ENCODE data around the gene EEFSEC. TPM values are rescaled to one million over a fixed set of nuclear protein-coding genes. Genes with fewer than 3 reads are reported as not detected.

The EEFSEC gene
- total RNA-seq, 1 donor from 2014 or later = 0.92 TPM

DNA sequence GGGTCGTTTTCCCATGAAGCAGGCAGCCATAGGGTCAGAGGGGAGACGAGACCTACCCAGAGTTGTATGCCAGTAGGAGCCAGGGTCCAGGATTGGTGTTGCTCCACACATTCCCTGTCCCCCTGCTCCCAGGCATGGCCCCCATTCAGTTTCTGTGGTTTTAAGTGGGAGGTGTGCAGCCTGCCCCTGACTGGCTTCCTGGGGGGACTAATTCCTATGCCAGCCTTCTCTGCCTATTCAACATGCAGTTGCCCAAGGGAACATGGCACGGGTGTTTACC, 126.3 kb downstream of the EEFSEC start:
- H3K4me1 Mint-ChIP-seq = peaks cover 74% of the 10 kb centered on the region

DNA sequence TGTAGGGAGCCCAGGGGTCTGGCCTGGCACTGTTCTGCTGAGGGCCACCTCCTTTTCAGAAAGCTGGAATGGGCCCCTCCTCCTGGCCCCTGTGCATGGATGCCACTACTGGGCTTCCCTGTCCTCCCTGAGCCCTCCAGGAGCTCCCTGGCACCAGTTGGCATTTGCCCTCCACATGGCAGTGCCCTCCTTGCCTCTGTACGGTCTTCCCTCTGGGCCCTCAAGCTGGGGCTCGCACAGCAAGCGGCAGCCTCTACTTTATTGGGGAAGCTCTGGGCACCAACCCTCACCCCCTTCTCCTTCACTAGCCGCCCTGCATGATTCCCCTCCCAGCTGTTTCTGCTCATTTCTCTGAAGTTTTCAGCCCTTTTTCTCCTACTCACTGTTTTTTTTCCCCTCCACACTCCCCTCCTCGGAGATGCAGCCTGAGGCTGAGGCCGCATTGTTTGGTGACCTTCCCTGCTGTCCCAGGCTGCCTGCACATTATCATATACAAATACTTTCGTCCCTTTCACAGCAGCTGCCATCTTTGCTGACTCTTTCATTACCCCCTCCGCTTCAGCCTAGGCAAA, 127.3 kb downstream of the EEFSEC start:
- no peaks in the 10 kb centered on the region for H3K9me3 ChIP-seq (ENCODE audit: low read depth)
- DNase-seq (ENCODE audit: low spot score) = peak; percentile 68
- peaks cover 46% of the 10 kb centered on the region for H3K4me1 ChIP-seq
- Mint-ChIP-seq H3K4me1 (peaks cover 74% of the 10 kb centered on the region), H3K36me3 (peaks cover 4% of the 10 kb centered on the region), H3K9me3 (no peaks in the 10 kb centered on the region), H3K27ac (peak overlapping the region; percentile 94), H3K4me3 (peak overlapping the region; percentile 74), H3K27me3 (ENCODE audit: insufficient read depth, low read depth) (peaks cover 2% of the 10 kb centered on the region)
- no peaks in the 10 kb centered on the region for H4K20me1 ChIP-seq (ENCODE audit: low read depth)
- peak overlapping the region; percentile 61 for H3K4me2 ChIP-seq
- H3K27ac ChIP-seq = no peak overlapping the region
- H3K4me3 ChIP-seq = no peak overlapping the region
- peaks cover 26% of the 10 kb centered on the region for H3F3A ChIP-seq (ENCODE audit: low read depth)
- H3K9ac ChIP-seq = no peak overlapping the region
- no peaks in the 10 kb centered on the region for H3K36me3 ChIP-seq
- peak overlapping the region; percentile 4 for H2AFZ ChIP-seq (replicated peaks)
- peaks cover 9% of the 10 kb centered on the region for H3K27me3 ChIP-seq
- TF ChIP-seq EZH2 (IDR thresholded peaks at IDR 0.05) = no peak
- no peak for TF ChIP-seq EZH2phosphoT487 (IDR thresholded peaks at IDR 0.05)
- TF ChIP-seq, protein P1, sequence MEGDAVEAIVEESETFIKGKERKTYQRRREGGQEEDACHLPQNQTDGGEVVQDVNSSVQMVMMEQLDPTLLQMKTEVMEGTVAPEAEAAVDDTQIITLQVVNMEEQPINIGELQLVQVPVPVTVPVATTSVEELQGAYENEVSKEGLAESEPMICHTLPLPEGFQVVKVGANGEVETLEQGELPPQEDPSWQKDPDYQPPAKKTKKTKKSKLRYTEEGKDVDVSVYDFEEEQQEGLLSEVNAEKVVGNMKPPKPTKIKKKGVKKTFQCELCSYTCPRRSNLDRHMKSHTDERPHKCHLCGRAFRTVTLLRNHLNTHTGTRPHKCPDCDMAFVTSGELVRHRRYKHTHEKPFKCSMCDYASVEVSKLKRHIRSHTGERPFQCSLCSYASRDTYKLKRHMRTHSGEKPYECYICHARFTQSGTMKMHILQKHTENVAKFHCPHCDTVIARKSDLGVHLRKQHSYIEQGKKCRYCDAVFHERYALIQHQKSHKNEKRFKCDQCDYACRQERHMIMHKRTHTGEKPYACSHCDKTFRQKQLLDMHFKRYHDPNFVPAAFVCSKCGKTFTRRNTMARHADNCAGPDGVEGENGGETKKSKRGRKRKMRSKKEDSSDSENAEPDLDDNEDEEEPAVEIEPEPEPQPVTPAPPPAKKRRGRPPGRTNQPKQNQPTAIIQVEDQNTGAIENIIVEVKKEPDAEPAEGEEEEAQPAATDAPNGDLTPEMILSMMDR (IDR thresholded peaks at IDR 0.05) = no peak
- no peaks in the 10 kb centered on the region for H3K79me2 ChIP-seq (ENCODE audit: low read depth)

More for the DNA sequence above, 126.3 kb downstream of the EEFSEC start:
- no peaks in the 10 kb centered on the region for H3K9me3 Mint-ChIP-seq
- Histone ChIP-seq H3F3A (ENCODE audit: low read depth) (peaks cover 26% of the 10 kb centered on the region), H3K9me3 (ENCODE audit: low read depth) (no peaks in the 10 kb centered on the region), H3K4me1 (peaks cover 46% of the 10 kb centered on the region), H3K27ac (no peak overlapping the region), H2AFZ (replicated peaks) (peak overlapping the region; percentile 58), H3K79me2 (ENCODE audit: low read depth) (no peaks in the 10 kb centered on the region), H4K20me1 (ENCODE audit: low read depth) (no peaks in the 10 kb centered on the region), H3K9ac (no peak overlapping the region), H3K4me3 (no peak overlapping the region), H3K27me3 (peaks cover 9% of the 10 kb centered on the region), H3K36me3 (no peaks in the 10 kb centered on the region), H3K4me2 (no peak overlapping the region)
- H3K27ac Mint-ChIP-seq = peak overlapping the region; percentile 21
- H3K4me3 Mint-ChIP-seq = no peak overlapping the region
- TF ChIP-seq EZH2 (IDR thresholded peaks at IDR 0.05) = no peak
- TF ChIP-seq, protein P1 (IDR thresholded peaks at IDR 0.05) = no peak
- no peak for TF ChIP-seq EZH2phosphoT487 (IDR thresholded peaks at IDR 0.05)
- no peak for DNase-seq (ENCODE audit: low spot score)
- peaks cover 3% of the 10 kb centered on the region for H3K27me3 Mint-ChIP-seq (ENCODE audit: insufficient read depth, low read depth)
- peaks cover 4% of the 10 kb centered on the region for H3K36me3 Mint-ChIP-seq

DNA sequence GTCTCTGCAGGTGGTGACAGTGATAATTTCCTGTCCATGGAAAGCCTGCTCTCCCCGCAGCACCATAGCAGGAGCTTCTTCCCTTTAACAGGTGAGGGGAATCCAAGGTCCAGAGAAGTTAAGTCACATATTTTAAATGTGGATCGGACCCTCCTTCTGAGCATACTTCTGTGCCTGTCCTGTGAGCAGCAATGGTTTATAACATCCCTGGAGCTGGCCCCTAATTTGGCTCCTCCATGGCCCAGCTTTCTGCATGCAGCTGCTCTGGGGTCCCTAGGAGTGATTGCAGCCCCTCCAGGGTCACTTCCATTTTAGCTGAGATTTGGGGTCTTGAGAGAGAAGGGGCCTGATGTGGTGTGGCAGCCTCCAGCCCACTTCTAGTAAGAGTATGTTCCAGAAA, 127.8 kb downstream of the EEFSEC start:
- no peaks in the 10 kb centered on the region for H3K9me3 ChIP-seq (ENCODE audit: low read depth)
- Mint-ChIP-seq H3K27ac (peak overlapping the region; percentile 94), H3K27me3 (ENCODE audit: insufficient read depth, low read depth) (peaks cover 4% of the 10 kb centered on the region), H3K4me3 (peak overlapping the region; percentile 74), H3K36me3 (peaks cover 4% of the 10 kb centered on the region), H3K9me3 (no peaks in the 10 kb centered on the region), H3K4me1 (peaks cover 74% of the 10 kb centered on the region)
- no peak overlapping the region for H3K27ac ChIP-seq
- no peaks in the 10 kb centered on the region for H3K79me2 ChIP-seq (ENCODE audit: low read depth)
- peaks cover 9% of the 10 kb centered on the region for H3K27me3 ChIP-seq
- no peaks in the 10 kb centered on the region for H3K36me3 ChIP-seq
- H3K4me3 ChIP-seq = no peak overlapping the region
- TF ChIP-seq, protein P1 (IDR thresholded peaks at IDR 0.05) = no peak
- TF ChIP-seq EZH2 (IDR thresholded peaks at IDR 0.05) (no peak), EZH2phosphoT487 (IDR thresholded peaks at IDR 0.05) (no peak)
- H3K4me1 ChIP-seq = peaks cover 46% of the 10 kb centered on the region
- H3F3A ChIP-seq (ENCODE audit: low read depth) = peaks cover 26% of the 10 kb centered on the region
- no peaks in the 10 kb centered on the region for H4K20me1 ChIP-seq (ENCODE audit: low read depth)
- no peak for DNase-seq (ENCODE audit: low spot score)
- no peak overlapping the region for H3K9ac ChIP-seq
- peak overlapping the region; percentile 4 for H2AFZ ChIP-seq (replicated peaks)
- H3K4me2 ChIP-seq = peak overlapping the region; percentile 61
